ENCODE measurements around the gene LDB2. TPM values are rescaled to one million over a fixed set of nuclear protein-coding genes. Genes with fewer than 3 reads are reported as not detected.

The LDB2 gene
- total RNA-seq, 2 donors from 2014 or later: 30.3 to 45.4 TPM

- DNase-seq: no peak
- intact Hi-C loops (cut with DNase I): no loop called here
- no peak for ATAC-seq
These were observed 394.9 kb downstream of the LDB2 start for GRCh38 chr4:16503421-16504100.

DNA sequence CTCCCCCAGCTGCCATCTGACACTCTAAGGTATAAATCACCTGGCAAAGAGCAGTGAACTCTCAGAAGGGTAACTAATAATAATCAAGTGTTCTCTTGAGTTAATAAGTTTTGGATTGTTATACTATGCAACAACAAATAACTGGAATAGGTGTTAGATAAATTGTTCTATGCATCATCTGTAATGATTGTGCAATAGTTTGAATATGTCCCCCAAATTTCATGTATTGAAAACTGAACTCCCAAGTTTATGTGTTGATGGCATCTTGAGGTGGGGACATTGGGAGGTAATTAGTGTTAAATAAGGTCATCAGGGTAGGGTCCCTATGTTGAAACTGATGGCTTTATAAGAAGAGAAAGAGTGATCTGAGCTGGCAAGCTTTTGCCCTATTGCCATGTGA, 399.5 kb downstream of the LDB2 start:
- ATAC-seq (no peak), DNase-seq (no peak)
- intact Hi-C loops (cut with DNase I): no loop called here

GRCh38 chr4:16496501-16496900, 401.9 kb downstream of the LDB2 start:
- ATAC-seq (peak; percentile 31 to 74), DNase-seq (no peak)
- intact Hi-C loops (cut with DNase I): no loop called here

DNA sequence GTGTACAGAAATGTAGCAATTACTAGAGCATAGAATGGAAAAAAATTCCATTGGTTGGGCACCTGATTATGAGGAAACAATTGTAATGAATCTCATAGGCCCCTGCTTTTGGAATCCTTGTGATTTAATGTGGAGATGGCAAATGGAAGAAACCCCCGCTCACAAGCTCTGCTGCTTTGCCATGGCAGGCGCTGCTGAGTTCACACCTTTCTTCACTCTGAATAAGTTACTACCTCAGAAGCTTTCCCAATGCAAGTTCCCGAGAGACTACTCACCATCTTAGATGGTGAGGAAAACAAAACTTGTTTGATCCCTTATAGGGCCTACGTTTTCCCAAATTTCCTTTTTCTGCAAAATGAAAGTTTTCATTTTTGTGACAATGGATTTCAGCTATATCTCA, 405.6 kb downstream of the LDB2 start:
- DNase-seq (no peak), ATAC-seq (no peak)
- intact Hi-C loops (cut with DNase I): no loop called here

GRCh38 chr4:16489226-16489625, 409.2 kb downstream of the LDB2 start:
- DNase-seq: no peak
- intact Hi-C loops (cut with DNase I): no loop called here
- ATAC-seq: no peak

- intact Hi-C loops (cut with DNase I): no loop called here
- no peak for DNase-seq
- no peak for ATAC-seq
These were observed 410.4 kb downstream of the LDB2 start for GRCh38 chr4:16488084-16488483.

DNA sequence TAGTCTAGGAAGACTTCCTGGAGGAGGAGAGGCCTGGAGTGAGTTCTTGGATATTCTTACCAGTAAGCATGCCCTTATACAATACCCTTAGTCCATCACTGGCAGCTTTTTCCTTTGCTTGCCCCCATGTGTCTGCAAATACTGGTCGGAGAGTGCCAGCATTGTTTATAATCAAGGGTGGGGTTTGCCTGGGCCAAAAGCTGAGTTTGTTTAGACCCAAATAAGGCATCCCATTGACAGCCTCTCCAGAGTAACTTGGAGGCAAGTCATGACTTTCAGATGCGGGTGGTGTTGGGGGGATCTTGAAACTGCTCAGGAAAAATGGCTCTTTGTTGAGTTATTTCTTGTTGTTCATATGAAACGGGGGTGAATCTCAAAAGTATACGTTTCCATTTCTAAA, 413.7 kb downstream of the LDB2 start:
- intact Hi-C loops (cut with DNase I): no loop called here
- no peak for ATAC-seq

GRCh38 chr4:16483540-16483939, 414.9 kb downstream of the LDB2 start:
- ATAC-seq: no peak
- intact Hi-C loops (cut with DNase I): no loop called here
- no peak for DNase-seq

More for the DNA sequence above, 413.7 kb downstream of the LDB2 start:
- DNase-seq: no peak

- ATAC-seq: peak in 1 of 2 donors; percentile 38
- intact Hi-C loops (cut with DNase I): no loop called here
- DNase-seq: no peak
These were observed 418.4 kb downstream of the LDB2 start for GRCh38 chr4:16480011-16480410.

DNA sequence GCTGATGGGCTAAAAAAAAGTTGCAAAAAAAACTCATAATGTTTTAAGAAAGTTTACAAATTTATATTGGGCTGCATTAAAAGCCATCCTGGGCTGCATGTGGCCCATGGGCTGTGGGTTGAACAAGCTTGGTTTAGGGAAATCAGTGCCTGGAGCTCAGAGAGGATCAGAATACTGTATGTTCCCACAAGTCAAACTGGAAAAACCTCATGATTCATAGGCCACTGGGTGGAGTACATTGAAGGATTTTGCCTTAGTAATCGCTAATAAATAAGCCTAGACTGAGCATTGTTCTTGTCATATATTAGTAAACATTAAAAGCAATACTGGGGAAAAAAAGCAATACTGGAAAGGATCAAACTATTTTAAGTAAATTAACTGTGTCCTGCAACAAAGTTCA, 425.9 kb downstream of the LDB2 start:
- DNase-seq (no peak), ATAC-seq (no peak)
- intact Hi-C loops (cut with DNase I): no loop called here

DNA sequence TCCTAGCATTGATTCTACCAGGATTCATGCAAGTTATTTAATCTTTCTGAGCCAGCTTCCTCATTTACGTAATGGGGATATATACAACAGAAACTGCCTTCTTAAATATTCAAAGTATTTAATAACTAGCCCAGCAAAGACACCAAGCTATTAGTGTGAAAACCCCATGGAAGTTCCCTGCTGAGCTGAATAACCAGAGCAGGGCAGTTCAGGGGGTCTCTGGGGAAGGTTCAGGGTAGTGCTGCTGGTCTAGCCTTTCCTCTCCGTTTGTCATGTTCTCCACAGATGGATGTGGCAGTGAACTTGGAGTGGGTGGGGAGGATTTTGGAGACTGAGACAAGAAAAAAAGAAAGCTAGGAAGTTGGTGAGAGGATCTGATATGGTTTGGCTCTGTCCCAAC, 431.4 kb downstream of the LDB2 start:
- intact Hi-C loops (cut with DNase I): no loop called here
- DNase-seq: no peak
- no peak for ATAC-seq

DNA sequence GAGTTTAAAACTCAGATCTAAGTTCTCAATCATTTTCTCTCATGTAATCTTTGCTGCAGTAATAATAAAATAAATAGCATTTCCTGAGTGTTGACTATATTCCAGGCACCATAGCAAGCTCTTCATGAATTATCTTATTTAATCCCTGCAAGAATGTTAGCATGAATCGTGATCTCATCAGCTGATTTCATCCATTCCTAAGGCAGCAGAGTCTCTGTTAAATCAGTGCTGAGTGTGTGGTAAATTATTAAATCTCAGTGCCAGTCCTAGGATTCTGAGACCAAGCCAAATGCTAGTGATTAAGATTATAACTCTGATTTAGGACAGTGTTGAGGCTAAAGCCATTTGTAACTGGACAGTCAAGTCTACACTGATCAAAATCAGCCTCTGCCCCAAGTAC, 431.9 kb downstream of the LDB2 start:
- DNase-seq: no peak
- no peak for ATAC-seq
- intact Hi-C loops (cut with DNase I): no loop called here

DNA sequence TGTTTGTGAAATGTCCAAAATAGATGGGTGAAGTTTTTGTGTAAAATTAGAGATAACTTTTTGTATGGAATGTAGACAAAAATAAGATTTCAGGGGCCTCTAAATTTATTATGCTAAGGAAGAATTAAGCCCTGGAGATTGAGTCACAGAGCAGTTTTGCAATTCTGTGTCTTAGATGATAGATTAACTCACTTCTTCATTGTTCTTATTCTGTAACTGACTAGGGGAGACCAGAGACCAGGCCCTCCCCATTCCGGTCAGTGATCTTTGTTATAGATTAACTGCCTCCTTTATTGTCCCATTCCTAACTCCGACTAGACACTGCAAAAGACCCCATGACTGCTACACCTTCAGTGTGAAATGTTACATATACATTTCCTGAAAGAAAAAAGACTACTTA, 433.8 kb downstream of the LDB2 start:
- DNase-seq (no peak), ATAC-seq (no peak)
- intact Hi-C loops (cut with DNase I): no loop called here

GRCh38 chr4:16462656-16463055, 435.8 kb downstream of the LDB2 start:
- intact Hi-C loops (cut with DNase I): no loop called here
- no peak for ATAC-seq

DNA sequence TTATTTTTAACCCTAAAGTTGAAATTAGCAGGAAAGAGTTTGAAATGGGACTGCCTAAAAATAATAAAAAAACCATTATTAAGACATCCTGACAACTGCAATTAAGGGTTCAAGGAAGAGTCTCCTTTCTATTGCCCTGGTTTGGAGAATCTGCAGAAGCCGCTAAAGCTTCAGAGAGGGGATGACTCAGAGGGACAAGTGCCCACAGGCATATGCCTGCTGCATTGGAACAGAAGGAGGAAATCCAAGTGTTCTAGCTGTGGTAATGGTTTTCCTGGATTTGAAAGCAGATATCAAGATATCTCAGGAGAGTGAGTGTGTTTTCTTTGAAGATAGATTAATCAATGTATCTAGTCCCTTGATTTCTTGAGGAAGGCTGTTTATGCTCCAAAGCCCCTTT, 437.1 kb downstream of the LDB2 start:
- ATAC-seq (no peak), DNase-seq (no peak)
- intact Hi-C loops (cut with DNase I): no loop called here

More at GRCh38 chr4:16462656-16463055, 435.8 kb downstream of the LDB2 start:
- no peak for DNase-seq

- intact Hi-C loops (cut with DNase I): no loop called here
- DNase-seq (no peak), ATAC-seq (no peak)
These were observed 440.5 kb downstream of the LDB2 start for GRCh38 chr4:16457944-16458343.

Data from left cardiac atrium (tissue), 4 donors.